Endothelial cell (in vitro differentiated cells): ENCODE results near the gene TRHDE. TPM values are rescaled to one million over a fixed set of nuclear protein-coding genes. Genes with fewer than 3 reads are reported as not detected.

Source experiments
- DNase-seq: peaks from one replicate; pipeline ENCODE4 v3.0.0; 2021; ENCODE audit warnings: low spot score
- H3K27ac Mint-ChIP-seq: one replicate; pipeline ENCODE4 v1.8.0; 2021; ENCODE audit warnings: mixed read lengths, inconsistent platforms; ENCODE audit not compliant: unreplicated experiment
- H3K27me3 Mint-ChIP-seq: one replicate; pipeline ENCODE4 v1.8.0; 2021; ENCODE audit warnings: mild to moderate bottlenecking, moderate library complexity, mixed read lengths, inconsistent platforms; ENCODE audit not compliant: unreplicated experiment
- H3K36me3 Mint-ChIP-seq: one replicate; pipeline ENCODE4 v1.8.0; 2021; ENCODE audit warnings: mild to moderate bottlenecking, low read depth, mixed read lengths, inconsistent platforms; ENCODE audit not compliant: unreplicated experiment
- H3K4me1 Mint-ChIP-seq: one replicate; pipeline ENCODE4 v1.8.0; 2021; ENCODE audit warnings: mild to moderate bottlenecking, mixed read lengths, inconsistent platforms; ENCODE audit not compliant: unreplicated experiment
- H3K4me3 Mint-ChIP-seq: one replicate; pipeline ENCODE4 v1.8.0; 2021; ENCODE audit warnings: mild to moderate bottlenecking, mixed read lengths, inconsistent platforms; ENCODE audit not compliant: unreplicated experiment
- H3K9me3 Mint-ChIP-seq: one replicate; pipeline ENCODE4 v1.8.0; 2021; ENCODE audit warnings: mixed read lengths, inconsistent platforms; ENCODE audit not compliant: unreplicated experiment
- total RNA-seq: library from RNA; stranded (reverse); fragmentation: NEBNext Ultra II Directional; extraction: Animal tissue kit (Norgen Biotek cat#: 25700); gene quantifications from one replicate; pipeline ENCODE4 v1.2.1, GENCODE V29; 2021; ENCODE audit not compliant: unreplicated experiment
- TF ChIP-seq, protein P1 (sequence below): fragments of 200-600 bp; sonication (generic); IDR thresholded peaks from one replicate; pipeline ENCODE4 v1.5.0; 2021; ENCODE audit warnings: antibody characterized with exemption; ENCODE audit not compliant: unreplicated experiment

Gene TRHDE
- total RNA-seq, 1 donor from 2014 or later, result 0.54 TPM

DNA sequence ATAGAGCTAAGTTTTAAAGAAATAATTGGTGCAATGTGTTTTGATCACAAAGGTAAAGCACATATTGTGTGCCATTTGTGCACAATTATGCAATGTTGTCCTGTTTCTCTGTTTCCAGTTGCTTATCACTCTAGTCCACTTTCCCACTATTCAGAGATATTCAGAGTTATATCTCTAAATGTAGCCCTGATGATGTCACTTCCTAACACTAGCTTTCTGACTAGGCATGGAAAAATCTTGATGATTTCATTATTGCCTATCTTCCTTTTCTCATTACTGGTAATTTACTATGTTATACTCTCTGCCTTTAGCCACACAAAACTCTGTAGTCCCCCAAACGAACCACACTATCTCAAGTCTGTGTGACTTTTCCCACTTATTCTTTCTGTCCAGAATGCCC lies 221.2 kb downstream of the TRHDE start:
- DNase-seq, result no peak
- no peaks in the 10 kb centered on the region for H3K4me1 Mint-ChIP-seq

DNA sequence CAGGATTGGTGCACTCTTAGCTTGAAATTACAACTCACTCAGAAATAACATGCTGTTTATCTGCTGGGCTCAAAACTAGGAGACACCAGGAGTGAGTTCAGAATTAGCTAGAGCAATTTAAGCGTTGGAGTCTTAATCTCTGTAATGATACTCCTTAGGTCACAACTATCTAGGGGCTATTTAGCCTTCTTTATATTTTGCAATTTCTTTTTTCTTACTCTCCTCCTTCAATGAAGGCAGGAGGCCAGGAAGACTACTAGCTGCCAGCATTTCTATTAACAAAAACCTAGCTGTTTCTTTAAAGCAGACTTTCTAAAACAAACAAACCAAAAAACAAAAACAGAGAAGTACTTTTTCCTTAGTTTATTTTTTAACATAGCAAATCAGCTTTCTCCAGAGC lies 226.2 kb downstream of the TRHDE start:
- TF ChIP-seq, protein P1, sequence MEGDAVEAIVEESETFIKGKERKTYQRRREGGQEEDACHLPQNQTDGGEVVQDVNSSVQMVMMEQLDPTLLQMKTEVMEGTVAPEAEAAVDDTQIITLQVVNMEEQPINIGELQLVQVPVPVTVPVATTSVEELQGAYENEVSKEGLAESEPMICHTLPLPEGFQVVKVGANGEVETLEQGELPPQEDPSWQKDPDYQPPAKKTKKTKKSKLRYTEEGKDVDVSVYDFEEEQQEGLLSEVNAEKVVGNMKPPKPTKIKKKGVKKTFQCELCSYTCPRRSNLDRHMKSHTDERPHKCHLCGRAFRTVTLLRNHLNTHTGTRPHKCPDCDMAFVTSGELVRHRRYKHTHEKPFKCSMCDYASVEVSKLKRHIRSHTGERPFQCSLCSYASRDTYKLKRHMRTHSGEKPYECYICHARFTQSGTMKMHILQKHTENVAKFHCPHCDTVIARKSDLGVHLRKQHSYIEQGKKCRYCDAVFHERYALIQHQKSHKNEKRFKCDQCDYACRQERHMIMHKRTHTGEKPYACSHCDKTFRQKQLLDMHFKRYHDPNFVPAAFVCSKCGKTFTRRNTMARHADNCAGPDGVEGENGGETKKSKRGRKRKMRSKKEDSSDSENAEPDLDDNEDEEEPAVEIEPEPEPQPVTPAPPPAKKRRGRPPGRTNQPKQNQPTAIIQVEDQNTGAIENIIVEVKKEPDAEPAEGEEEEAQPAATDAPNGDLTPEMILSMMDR, result no peak
- H3K27ac Mint-ChIP-seq, result no peak overlapping the region
- no peaks in the 10 kb centered on the region for H3K36me3 Mint-ChIP-seq
- H3K27me3 Mint-ChIP-seq, result no peaks in the 10 kb centered on the region
- H3K4me3 Mint-ChIP-seq, result no peak overlapping the region
- H3K4me1 Mint-ChIP-seq, result no peaks in the 10 kb centered on the region
- DNase-seq, result no peak
- H3K9me3 Mint-ChIP-seq, result no peaks in the 10 kb centered on the region

More for the DNA sequence above, 221.2 kb downstream of the TRHDE start:
- H3K36me3 Mint-ChIP-seq, result no peaks in the 10 kb centered on the region
- TF ChIP-seq, protein P1, result no peak
- no peak overlapping the region for H3K27ac Mint-ChIP-seq
- no peaks in the 10 kb centered on the region for H3K9me3 Mint-ChIP-seq
- no peaks in the 10 kb centered on the region for H3K27me3 Mint-ChIP-seq
- no peak overlapping the region for H3K4me3 Mint-ChIP-seq

DNA sequence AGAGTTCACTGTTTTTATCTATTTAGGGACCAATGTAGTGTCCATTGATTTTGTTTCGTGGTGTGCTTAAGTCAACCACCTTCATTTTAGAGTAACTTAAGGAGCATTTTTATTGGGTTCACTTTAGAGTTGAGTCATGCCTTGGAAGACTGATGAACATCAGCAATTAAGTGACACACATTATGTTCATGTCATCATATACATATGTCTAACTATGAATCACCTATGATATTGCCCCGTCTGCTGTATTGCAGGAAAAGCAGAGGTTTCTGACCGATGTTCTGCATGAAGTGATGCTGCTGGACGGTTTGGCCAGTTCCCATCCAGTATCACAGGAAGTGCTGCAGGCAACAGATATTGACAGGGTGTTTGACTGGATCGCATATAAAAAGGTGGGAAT lies 227.1 kb downstream of the TRHDE start:
- Mint-ChIP-seq H3K36me3 (no peaks in the 10 kb centered on the region), H3K27me3 (no peaks in the 10 kb centered on the region)

DNA sequence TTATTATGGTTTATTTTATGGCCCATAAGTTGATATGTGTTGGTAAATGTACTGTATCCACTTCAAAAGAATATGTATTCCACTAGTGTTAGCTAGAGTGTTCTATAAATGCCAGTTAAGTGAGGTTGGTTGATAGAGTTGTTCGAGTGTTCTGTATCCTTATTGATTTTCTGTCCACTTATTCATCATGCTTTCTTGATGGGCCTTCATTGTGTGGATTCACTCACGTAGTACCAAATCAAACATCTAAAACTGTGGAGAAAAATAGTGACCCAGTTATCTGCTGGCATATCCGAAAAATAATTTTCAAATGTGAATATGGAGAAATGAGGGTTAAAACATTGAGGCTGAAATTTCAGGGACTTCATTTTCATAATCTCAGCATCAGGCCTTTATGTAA lies 230.4 kb downstream of the TRHDE start:
- peaks cover 2% of the 10 kb centered on the region for H3K27me3 Mint-ChIP-seq
- peaks cover 3% of the 10 kb centered on the region for H3K36me3 Mint-ChIP-seq
- H3K9me3 Mint-ChIP-seq, result no peaks in the 10 kb centered on the region
- no peak for DNase-seq
- H3K4me3 Mint-ChIP-seq, result no peak overlapping the region
- no peak overlapping the region for H3K27ac Mint-ChIP-seq
- TF ChIP-seq, protein P1, result no peak
- H3K4me1 Mint-ChIP-seq, result peaks cover 24% of the 10 kb centered on the region

More for the DNA sequence above, 227.1 kb downstream of the TRHDE start:
- no peak overlapping the region for H3K4me3 Mint-ChIP-seq
- no peak for DNase-seq
- H3K27ac Mint-ChIP-seq, result no peak overlapping the region
- TF ChIP-seq, protein P1, result no peak
- H3K9me3 Mint-ChIP-seq, result no peaks in the 10 kb centered on the region
- H3K4me1 Mint-ChIP-seq, result peaks cover 3% of the 10 kb centered on the region

DNA sequence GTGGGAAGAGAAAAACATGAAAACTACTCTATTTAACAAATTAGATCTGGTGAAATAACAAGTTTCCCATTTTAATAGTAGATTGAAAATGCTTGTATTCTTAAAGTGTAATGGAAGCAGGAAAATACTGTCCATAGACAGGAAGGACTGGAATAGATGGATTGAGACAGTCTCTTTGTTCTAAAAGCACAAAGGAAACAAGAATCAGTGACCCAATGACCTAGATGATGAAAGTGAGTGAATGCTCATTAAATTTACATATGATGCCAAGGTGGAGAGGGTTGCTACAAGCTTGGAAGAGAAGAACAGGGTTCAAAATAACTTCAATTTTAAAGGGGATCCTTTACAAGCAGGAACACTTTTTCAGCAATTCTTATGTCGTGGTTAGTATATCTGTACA lies 233.1 kb downstream of the TRHDE start:
- Mint-ChIP-seq H3K4me3 (no peak overlapping the region), H3K9me3 (no peaks in the 10 kb centered on the region), H3K27ac (no peak overlapping the region), H3K27me3 (peaks cover 2% of the 10 kb centered on the region), H3K36me3 (peaks cover 4% of the 10 kb centered on the region), H3K4me1 (peaks cover 24% of the 10 kb centered on the region)
- TF ChIP-seq, protein P1, result no peak
- no peak for DNase-seq
